K562 (cell line): ENCODE results near the gene DEDD2. TPM values are rescaled to one million over a fixed set of nuclear protein-coding genes. Genes with fewer than 3 reads are reported as not detected.

Experiments used
- FOS ChIP-seq: IDR thresholded peaks from 3 replicates; pipeline ENCODE4 v1.6.1; 2011; ENCODE audit not compliant: insufficient read length; ENCODE audit errors: extremely low read depth
- KAT8 ChIP-seq: fragments of 450-650 bp; IDR thresholded peaks from 2 replicates; pipeline ENCODE4 v1.6.1; 2016; ENCODE audit warnings: low read depth, mild to moderate bottlenecking
- NFRKB ChIP-seq: fragments of 450-650 bp; IDR thresholded peaks from 2 replicates; pipeline ENCODE4 v1.6.1; 2016; ENCODE audit warnings: low read depth
- PHF8 ChIP-seq: fragments of 200-600 bp; sonication (generic); IDR thresholded peaks from 2 replicates; pipeline ENCODE4 v1.6.1; 2012; ENCODE audit warnings: mixed run types, mild to moderate bottlenecking, inconsistent platforms, low read length, moderate library complexity, borderline replicate concordance
- PML ChIP-seq: IDR thresholded peaks from 2 replicates; pipeline ENCODE4 v1.6.1; 2012; ENCODE audit warnings: low read length, inconsistent platforms
- RBM39 ChIP-seq: fragments of 200-400 bp; formaldehyde crosslinking; optimal IDR thresholded peaks from 2 replicates; pipeline ENCODE3; 2018; ENCODE audit warnings: low read depth, low read length
- SMAD4 ChIP-seq: fragments of 250-450 bp; sonication (Bioruptor Pico); conservative IDR thresholded peaks from 2 replicates; pipeline ENCODE4 v1.8.0; 2021; ENCODE audit warnings: inconsistent platforms, mild to moderate bottlenecking, moderate library complexity
- TCF7L2 ChIP-seq: fragments of 150-350 bp; IDR thresholded peaks from 2 replicates; pipeline ENCODE4 v1.6.1; 2016; ENCODE audit warnings: low read depth, mild to moderate bottlenecking, low read length, moderate library complexity
- ZNF232 ChIP-seq: sonication (generic); formaldehyde crosslinking; IDR thresholded peaks from 2 replicates; pipeline ENCODE4 v1.8.0; 2022; ENCODE audit warnings: mild to moderate bottlenecking, missing genetic modification reagents
- ZNF408 ChIP-seq: fragments of 250-450 bp; sonication (Bioruptor Pico); IDR thresholded peaks from 2 replicates; pipeline ENCODE4 v1.4.0; 2020; ENCODE audit warnings: low read depth, mild to moderate bottlenecking, moderate library complexity
- ZNF780A ChIP-seq: fragments of 250-450 bp; sonication (Bioruptor Pico); IDR thresholded peaks from 2 replicates; pipeline ENCODE4 v1.5.0; 2021; ENCODE audit warnings: mild to moderate bottlenecking
- polyA plus RNA-seq, 8 experiments: library from polyadenylated mRNA; depleted of rRNA in 4 of 8; stranded (reverse) in 5 of 8; unstranded in 3 of 8; fragments of >200 nt; fragmentation: Nextera tagmentation in 2 of 8; fragmentation: Illumina TruSeq in 1 of 8; extraction: Ambion mirVana in 2 of 8; extraction: Trizol in 1 of 8; gene quantifications; 2 replicates each; pipeline versions ENCODE4 v1.2.1 to v1.2.3, GENCODE V29; 2011 to 2014; ENCODE audit warnings: inconsistent platforms in 1 of 8, missing spikeins in 1 of 8
- total RNA-seq, 7 experiments: library from RNA; depleted of rRNA in 6 of 7; stranded (reverse); fragments of >200 nt in 6 of 7; fragmentation: Illumina TruSeq in 2 of 7; extraction: Trizol in 2 of 7; gene quantifications; 2 replicates each; pipeline versions ENCODE4 v1.2.1 to v1.2.3, GENCODE V29; 2011 to 2021; ENCODE audit warnings: low replicate concordance in 1 of 7
- TF ChIP-seq, protein P1 (sequence below), 2 experiments: fragments of 450-650 bp in 1 of 2; sonication (generic) in 1 of 2; formaldehyde crosslinking in 1 of 2; IDR thresholded peaks in 1 of 2; conservative IDR thresholded peaks in 1 of 2; 2 replicates each; pipeline versions ENCODE4 v1.6.1 to v1.8.1; 2016 to 2023; ENCODE audit warnings: mild to moderate bottlenecking in 2 of 2, moderate library complexity in 2 of 2, inconsistent platforms in 1 of 2, missing genetic modification reagents in 1 of 2
- TF ChIP-seq, protein P2 (sequence below): fragments of 150-350 bp; IDR thresholded peaks from 2 replicates; pipeline ENCODE4 v1.6.1; 2014; ENCODE audit warnings: low read depth, mild to moderate bottlenecking, low read length, borderline replicate concordance
- TF ChIP-seq, protein P3 (sequence below): fragments of 250-450 bp; sonication (Bioruptor Pico); IDR thresholded peaks from 2 replicates; pipeline ENCODE4 v1.5.0; 2021
- TF ChIP-seq, protein P4 (sequence below): fragments of 200-400 bp; formaldehyde crosslinking; IDR thresholded peaks from 2 replicates; pipeline ENCODE4 v1.6.1; 2017; ENCODE audit warnings: mild to moderate bottlenecking, low read depth, low read length, moderate library complexity
- TF ChIP-seq, protein P5 (sequence below): fragments of 250-450 bp; sonication (Bioruptor Pico); IDR thresholded peaks from 2 replicates; pipeline ENCODE4 v1.8.0; 2021; ENCODE audit warnings: moderate library complexity, mild to moderate bottlenecking, inconsistent platforms
- TF ChIP-seq, protein P6 (sequence below): sonication (generic); formaldehyde crosslinking; IDR thresholded peaks from 2 replicates; pipeline ENCODE4 v1.8.1; 2023; ENCODE audit warnings: mild to moderate bottlenecking, missing genetic modification reagents

DEDD2 gene
- total and polyA plus RNA-seq, 9 of the 15 experiments (the other 6 are each of a cell fraction or from before 2014, with no cell fraction given) = 4.3 to 43.0 (median 29.2) TPM

DNA sequence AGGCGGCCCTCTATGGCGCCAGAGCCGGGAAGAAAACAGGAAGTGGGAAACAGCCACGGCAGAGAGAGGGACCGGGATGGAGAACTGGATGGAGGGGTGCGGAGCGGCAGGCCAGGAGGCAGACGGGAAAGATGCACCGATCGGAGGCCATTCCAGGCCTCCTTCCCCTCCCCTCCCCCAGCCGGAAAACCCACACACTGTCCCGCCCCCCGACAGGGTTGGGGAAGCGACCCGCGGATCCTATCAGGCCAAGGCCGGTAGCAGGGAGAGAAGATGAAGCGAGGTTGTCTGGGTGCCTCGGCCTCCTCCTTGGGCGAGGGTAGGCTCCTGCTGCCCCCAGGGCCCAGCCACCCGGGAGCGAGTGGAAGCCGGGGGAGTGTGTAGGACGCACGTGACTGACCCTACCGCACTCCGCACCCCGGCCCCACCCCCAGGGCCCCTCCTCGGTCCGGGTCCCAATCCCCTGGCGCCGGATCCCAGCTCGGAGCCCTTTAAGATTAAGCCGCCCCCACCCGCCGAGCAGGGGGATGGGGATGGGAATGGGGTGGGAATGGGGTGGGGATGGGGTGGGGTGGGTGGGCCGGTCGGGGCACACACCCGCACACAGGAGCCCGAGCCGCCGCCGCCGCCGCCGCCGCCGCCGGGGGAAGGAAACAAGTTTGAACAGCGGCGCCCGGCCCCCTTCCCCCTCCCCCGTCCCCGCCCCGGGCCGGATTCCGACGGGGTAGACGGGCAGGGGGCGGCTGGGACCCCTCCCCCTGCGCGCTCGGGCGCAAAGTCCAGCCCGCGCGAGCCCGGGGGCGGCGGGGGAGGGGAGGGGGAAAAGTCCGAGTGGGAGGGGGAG is 36.0 kb upstream of the DEDD2 start (continued):
- TF ChIP-seq, protein P1, sequence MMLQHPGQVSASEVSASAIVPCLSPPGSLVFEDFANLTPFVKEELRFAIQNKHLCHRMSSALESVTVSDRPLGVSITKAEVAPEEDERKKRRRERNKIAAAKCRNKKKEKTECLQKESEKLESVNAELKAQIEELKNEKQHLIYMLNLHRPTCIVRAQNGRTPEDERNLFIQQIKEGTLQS (IDR thresholded peaks at IDR 0.05) = no peak
- TF ChIP-seq, protein P1 (CRISPR knock-in tag; conservative IDR thresholded peaks at IDR 0.05) = no peak
- TF ChIP-seq ZNF232 (CRISPR knock-in tag) (0 out of 2 replicates have a peak, but pooled peaks have one; percentile 18), PHF8 (peak; percentile 20; the same call in 1 of the 2 replicates), PML (no peak; the same call in 1 of the 2 replicates), TCF7L2 (no peak), NFRKB (no peak), KAT8 (no peak), ZNF780A (CRISPR knock-in tag) (no peak), RBM39 (no peak), FOS (no peak), SMAD4 (CRISPR knock-in tag) (peak; percentile 3; the same call in 1 of the 2 replicates), ZNF408 (CRISPR knock-in tag) (no peak)
- TF ChIP-seq, protein P2, sequence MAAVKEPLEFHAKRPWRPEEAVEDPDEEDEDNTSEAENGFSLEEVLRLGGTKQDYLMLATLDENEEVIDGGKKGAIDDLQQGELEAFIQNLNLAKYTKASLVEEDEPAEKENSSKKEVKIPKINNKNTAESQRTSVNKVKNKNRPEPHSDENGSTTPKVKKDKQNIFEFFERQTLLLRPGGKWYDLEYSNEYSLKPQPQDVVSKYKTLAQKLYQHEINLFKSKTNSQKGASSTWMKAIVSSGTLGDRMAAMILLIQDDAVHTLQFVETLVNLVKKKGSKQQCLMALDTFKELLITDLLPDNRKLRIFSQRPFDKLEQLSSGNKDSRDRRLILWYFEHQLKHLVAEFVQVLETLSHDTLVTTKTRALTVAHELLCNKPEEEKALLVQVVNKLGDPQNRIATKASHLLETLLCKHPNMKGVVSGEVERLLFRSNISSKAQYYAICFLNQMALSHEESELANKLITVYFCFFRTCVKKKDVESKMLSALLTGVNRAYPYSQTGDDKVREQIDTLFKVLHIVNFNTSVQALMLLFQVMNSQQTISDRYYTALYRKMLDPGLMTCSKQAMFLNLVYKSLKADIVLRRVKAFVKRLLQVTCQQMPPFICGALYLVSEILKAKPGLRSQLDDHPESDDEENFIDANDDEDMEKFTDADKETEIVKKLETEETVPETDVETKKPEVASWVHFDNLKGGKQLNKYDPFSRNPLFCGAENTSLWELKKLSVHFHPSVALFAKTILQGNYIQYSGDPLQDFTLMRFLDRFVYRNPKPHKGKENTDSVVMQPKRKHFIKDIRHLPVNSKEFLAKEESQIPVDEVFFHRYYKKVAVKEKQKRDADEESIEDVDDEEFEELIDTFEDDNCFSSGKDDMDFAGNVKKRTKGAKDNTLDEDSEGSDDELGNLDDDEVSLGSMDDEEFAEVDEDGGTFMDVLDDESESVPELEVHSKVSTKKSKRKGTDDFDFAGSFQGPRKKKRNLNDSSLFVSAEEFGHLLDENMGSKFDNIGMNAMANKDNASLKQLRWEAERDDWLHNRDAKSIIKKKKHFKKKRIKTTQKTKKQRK = no peak
- TF ChIP-seq, protein P3, sequence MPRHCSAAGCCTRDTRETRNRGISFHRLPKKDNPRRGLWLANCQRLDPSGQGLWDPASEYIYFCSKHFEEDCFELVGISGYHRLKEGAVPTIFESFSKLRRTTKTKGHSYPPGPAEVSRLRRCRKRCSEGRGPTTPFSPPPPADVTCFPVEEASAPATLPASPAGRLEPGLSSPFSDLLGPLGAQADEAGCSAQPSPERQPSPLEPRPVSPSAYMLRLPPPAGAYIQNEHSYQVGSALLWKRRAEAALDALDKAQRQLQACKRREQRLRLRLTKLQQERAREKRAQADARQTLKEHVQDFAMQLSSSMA (CRISPR knock-in tag) = no peak
- TF ChIP-seq, protein P4, sequence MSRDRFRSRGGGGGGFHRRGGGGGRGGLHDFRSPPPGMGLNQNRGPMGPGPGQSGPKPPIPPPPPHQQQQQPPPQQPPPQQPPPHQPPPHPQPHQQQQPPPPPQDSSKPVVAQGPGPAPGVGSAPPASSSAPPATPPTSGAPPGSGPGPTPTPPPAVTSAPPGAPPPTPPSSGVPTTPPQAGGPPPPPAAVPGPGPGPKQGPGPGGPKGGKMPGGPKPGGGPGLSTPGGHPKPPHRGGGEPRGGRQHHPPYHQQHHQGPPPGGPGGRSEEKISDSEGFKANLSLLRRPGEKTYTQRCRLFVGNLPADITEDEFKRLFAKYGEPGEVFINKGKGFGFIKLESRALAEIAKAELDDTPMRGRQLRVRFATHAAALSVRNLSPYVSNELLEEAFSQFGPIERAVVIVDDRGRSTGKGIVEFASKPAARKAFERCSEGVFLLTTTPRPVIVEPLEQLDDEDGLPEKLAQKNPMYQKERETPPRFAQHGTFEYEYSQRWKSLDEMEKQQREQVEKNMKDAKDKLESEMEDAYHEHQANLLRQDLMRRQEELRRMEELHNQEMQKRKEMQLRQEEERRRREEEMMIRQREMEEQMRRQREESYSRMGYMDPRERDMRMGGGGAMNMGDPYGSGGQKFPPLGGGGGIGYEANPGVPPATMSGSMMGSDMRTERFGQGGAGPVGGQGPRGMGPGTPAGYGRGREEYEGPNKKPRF = no peak
- TF ChIP-seq, protein P5, sequence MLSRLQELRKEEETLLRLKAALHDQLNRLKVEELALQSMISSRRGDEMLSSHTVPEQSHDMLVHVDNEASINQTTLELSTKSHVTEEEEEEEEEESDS (CRISPR knock-in tag) = no peak
- TF ChIP-seq, protein P6, sequence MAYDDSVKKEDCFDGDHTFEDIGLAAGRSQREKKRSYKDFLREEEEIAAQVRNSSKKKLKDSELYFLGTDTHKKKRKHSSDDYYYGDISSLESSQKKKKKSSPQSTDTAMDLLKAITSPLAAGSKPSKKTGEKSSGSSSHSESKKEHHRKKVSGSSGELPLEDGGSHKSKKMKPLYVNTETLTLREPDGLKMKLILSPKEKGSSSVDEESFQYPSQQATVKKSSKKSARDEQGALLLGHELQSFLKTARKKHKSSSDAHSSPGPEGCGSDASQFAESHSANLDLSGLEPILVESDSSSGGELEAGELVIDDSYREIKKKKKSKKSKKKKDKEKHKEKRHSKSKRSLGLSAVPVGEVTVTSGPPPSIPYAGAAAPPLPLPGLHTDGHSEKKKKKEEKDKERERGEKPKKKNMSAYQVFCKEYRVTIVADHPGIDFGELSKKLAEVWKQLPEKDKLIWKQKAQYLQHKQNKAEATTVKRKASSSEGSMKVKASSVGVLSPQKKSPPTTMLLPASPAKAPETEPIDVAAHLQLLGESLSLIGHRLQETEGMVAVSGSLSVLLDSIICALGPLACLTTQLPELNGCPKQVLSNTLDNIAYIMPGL = no peak
